Activated T-helper 1 cell treated with anti-CD3 and anti-CD28 coated beads, Interleukin-2, amount 50 U/mL, for 16 hours (primary cell): ENCODE results near the gene PRAMEF5.
"Not testable (repeated sequence)": the region's sequence is repeated elsewhere in the genome, so short reads cannot be mapped to it uniquely, and the experiment has no call there.

ENCODE experiments used
- DNase-seq, 2 donors: peaks; one replicate each; pipeline ENCODE4 v3.0.0-alpha.2; 2020; ENCODE audit warnings: low read depth in 1 of 2, low spot score in 1 of 2

Gene PRAMEF5

DNA sequence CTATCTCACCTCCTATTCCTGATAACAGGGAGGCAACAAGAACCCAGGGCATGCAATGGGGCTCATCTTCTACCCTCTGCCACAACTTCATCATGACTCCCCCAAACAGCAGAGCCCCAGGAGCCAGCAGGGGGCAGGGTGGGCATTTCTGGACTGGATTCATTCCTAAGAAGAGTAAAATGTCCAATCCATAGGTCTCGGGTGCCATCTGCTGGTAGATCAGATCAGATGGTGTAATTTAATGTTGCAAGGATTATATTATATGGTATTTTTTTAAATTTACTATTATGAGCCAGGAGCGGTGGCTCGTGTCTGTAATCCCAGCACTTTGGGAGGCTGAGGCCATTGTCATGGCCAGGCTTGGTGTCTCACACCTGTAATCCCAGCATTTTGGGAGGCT is 11.1 kb downstream of the PRAMEF5 start:
- not testable (repeated sequence) for DNase-seq

DNA sequence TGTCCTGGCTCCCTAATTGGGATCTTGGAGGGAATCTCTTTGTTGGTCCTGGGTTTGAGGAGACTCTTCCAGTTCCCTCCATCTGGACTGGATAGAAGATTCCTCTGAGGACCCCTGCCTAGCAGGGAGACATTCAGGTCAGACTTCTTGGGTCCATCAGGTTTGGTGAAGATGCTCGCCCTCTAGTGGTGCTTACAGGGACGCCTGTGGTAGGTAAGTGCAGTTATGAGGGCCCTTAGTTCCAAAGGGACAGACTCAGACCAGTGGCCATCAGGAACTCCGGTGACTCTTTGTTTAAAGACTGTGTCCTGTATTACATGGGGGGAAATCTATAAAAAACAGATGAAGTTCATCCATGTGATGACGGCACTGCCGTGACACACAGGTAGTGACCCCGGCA is 23.0 kb downstream of the PRAMEF5 start:
- not testable (repeated sequence) for DNase-seq

DNA sequence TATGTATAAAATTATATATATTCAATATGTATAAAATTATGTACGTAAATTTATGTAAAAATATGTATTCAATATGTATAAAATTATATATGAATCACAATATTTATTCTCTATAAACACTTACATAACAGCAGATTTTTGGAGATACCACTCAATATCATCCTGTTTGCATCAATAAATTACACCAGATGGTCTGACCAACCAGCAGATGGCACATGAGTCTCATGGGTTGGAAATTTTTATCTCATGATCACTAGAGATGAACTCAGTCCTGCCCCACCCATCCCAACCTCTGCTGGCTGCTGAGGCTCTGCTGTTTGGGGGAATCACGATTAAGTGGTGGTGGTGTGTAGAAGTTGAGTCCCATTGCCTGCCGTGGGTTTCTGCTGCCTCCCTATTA is 25.6 kb downstream of the PRAMEF5 start:
- not testable (repeated sequence) for DNase-seq

DNA sequence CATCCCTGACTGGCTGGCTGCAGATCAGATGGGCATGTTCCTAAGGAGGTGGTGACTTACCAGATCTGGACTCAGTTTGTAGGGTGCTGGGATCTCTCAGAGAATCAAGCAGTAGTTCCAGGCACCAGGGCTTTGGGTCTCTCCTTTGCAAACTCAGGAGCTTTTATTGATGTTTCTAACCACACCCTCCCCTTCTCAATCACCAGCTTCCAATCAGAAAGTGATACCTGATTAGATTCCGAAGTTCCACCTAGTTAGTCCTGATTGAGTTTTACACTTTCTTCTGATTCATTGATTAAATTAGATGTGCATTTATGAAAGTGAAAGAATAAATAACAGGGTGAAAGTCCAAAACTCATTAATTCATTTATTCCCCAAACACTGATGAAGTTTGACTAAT is 31.0 kb downstream of the PRAMEF5 start, which contains the start of gene PRAMEF8:
PRAMEF8 (minus strand) TSS at position 101 of the 400 bp plus-strand sequence. CDS start 1,046 bp downstream, outside the sequence.
- not testable (repeated sequence) for DNase-seq

DNA sequence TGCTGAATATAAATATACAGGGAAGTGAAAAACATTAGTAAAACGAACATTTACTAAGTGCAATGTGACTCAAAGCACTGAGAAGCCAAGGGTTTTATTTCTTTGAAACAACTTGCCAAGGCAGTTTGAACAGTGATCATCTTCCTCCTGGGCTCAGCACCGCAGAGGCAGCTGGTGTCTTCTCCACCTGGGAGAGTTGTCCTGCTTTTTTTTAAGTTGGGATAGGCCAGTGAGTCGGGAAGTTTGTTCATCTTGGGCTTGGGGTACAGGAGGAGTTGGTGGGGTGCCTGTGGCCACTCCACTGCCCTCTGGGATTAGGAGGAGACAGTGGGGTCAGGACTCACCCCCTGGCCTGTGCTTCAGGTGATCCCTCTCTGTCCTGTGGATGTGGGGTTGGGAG is 35.0 kb downstream of the PRAMEF5 start:
- not testable (repeated sequence) for DNase-seq

DNA sequence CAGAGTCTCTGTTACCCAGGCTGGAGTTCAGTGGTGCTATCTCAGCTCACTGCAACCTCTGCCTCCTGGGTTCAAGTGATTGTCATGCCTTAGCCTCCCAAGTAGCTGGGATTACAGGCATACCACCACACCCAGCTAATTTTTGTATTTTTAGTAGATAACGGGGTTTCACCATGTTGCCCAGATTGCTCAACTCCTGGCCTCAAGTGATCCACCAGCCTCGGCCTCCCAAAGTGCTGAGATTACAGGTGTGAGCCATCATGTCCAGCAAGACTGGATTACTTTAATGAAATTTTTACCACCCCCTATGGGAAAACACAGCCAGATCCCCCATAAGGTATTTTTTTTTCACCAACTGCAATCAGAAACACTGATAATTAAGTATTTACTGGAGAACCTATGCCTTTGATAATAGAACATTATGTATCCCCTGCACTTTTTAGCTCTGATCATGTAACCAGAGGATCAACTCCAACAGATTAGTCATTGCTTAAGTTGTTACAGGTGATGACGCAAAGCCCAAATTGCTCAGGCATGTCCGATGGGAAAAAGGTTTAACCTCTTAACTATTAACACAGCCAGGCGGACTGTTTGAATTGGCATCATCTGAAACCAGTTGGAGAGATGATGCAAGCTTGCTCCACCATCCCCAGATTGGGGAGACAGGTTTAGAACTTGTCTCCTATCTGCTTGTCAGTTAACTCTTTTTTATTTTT is 43.4 kb downstream of the PRAMEF5 start:
- DNase-seq, result not testable (repeated sequence)

DNA sequence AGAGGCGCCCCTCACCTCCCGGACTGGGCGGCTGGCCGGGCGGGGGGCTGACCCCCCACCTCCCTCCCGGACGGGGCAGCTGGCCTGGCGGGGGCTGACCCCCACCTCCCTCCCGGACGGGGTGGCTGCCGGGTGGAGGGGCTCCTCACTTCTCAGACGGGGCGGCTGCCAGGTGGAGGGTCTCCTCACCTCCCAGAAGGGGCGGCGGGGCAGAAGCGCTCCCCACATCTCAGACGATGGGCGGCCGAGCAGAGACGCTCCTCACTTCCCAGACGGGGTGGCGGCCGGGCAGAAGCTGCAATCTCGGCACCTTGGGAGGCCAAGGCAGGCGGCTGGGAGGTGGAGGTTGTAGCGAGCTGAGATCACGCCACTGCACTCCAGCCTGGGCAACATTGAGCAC is 44.7 kb downstream of the PRAMEF5 start:
- DNase-seq, result not testable (repeated sequence)

DNA sequence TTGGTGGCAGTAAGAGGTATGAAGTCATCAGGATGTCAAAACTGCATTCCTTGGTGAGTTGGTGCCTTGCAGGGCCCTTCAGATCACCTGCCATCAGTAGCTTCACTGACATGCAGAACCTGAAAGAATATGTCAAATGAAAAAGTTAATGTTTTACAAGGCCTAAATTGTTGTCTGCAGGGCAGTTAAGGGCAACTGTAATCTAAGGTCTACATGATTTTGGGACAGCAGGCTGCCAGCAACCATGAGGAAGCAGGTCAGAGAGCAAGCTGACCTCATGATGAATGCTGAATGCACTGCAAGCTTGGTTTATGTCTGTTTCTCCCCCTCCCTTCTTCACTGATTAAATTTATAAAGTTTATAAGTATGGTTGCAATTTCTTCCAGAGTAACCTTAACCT is 48.2 kb downstream of the PRAMEF5 start:
- DNase-seq, result not testable (repeated sequence)

DNA sequence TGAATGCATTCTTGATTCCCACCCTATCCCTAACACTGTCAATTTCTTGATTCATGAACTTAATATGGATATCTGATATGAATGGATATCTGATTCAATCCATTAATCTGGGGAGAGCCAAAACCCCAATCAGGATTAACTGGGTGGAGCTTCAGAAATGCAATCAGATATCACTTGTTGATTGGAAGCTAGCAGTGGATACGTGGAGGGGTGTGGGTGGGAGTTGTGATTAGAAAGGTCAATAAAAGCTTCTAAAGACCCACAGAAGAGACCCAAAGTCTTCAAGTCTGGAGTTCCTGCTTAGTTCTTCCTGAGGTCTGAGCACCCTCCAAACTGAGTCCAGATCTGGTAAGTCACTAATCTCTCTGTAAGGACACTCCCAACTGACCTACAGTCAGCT is 49.2 kb downstream of the PRAMEF5 start, which contains the start of gene PRAMEF33:
PRAMEF33 (plus strand) TSS at position 301 of the 400 bp plus-strand sequence. CDS start 2,416 bp downstream, outside the sequence.
- DNase-seq, result not testable (repeated sequence)
